Measurements from ENCODE around the gene TTPAL. TPM values are rescaled to one million over a fixed set of nuclear protein-coding genes. Genes with fewer than 3 reads are reported as not detected.

Gene TTPAL
- total RNA-seq, 1 donor from 2014 or later, result 20.8 TPM

GRCh38 chr20:44461142-44461802 lies 14.4 kb upstream of the TTPAL start:
- no peaks in the 10 kb centered on the region for H3K36me3 Mint-ChIP-seq (ENCODE audit: unreplicated experiment)
- no peaks in the 10 kb centered on the region for H3K9me3 Mint-ChIP-seq (ENCODE audit: unreplicated experiment)
- no peaks in the 10 kb centered on the region for H3K27me3 Mint-ChIP-seq (ENCODE audit: unreplicated experiment)
- H3K4me3 Mint-ChIP-seq (ENCODE audit: unreplicated experiment), result no peak overlapping the region
- no peaks in the 10 kb centered on the region for H3K4me1 Mint-ChIP-seq (ENCODE audit: unreplicated experiment)
- H3K27ac Mint-ChIP-seq (ENCODE audit: unreplicated experiment), result no peak overlapping the region
- TF ChIP-seq, protein P1, sequence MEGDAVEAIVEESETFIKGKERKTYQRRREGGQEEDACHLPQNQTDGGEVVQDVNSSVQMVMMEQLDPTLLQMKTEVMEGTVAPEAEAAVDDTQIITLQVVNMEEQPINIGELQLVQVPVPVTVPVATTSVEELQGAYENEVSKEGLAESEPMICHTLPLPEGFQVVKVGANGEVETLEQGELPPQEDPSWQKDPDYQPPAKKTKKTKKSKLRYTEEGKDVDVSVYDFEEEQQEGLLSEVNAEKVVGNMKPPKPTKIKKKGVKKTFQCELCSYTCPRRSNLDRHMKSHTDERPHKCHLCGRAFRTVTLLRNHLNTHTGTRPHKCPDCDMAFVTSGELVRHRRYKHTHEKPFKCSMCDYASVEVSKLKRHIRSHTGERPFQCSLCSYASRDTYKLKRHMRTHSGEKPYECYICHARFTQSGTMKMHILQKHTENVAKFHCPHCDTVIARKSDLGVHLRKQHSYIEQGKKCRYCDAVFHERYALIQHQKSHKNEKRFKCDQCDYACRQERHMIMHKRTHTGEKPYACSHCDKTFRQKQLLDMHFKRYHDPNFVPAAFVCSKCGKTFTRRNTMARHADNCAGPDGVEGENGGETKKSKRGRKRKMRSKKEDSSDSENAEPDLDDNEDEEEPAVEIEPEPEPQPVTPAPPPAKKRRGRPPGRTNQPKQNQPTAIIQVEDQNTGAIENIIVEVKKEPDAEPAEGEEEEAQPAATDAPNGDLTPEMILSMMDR (IDR thresholded peaks at IDR 0.05), result no peak
- DNase-seq (ENCODE audit: extremely low spot score, unreplicated experiment), result no peak

GRCh38 chr20:44461803-44462174 lies 13.9 kb upstream of the TTPAL start:
- peaks cover 1% of the 10 kb centered on the region for H3K4me1 Mint-ChIP-seq (ENCODE audit: unreplicated experiment)
- TF ChIP-seq, protein P1 (IDR thresholded peaks at IDR 0.05), result no peak
- no peak for DNase-seq (ENCODE audit: extremely low spot score, unreplicated experiment)
- no peaks in the 10 kb centered on the region for H3K9me3 Mint-ChIP-seq (ENCODE audit: unreplicated experiment)
- H3K27ac Mint-ChIP-seq (ENCODE audit: unreplicated experiment), result no peak overlapping the region
- no peak overlapping the region for H3K4me3 Mint-ChIP-seq (ENCODE audit: unreplicated experiment)
- H3K36me3 Mint-ChIP-seq (ENCODE audit: unreplicated experiment), result no peaks in the 10 kb centered on the region
- no peaks in the 10 kb centered on the region for H3K27me3 Mint-ChIP-seq (ENCODE audit: unreplicated experiment)

- H3K4me3 Mint-ChIP-seq (ENCODE audit: unreplicated experiment), result no peak overlapping the region
- no peaks in the 10 kb centered on the region for H3K27me3 Mint-ChIP-seq (ENCODE audit: unreplicated experiment)
- H3K36me3 Mint-ChIP-seq (ENCODE audit: unreplicated experiment), result no peaks in the 10 kb centered on the region
- H3K4me1 Mint-ChIP-seq (ENCODE audit: unreplicated experiment), result peaks cover 14% of the 10 kb centered on the region
- no peak for DNase-seq (ENCODE audit: extremely low spot score, unreplicated experiment)
- H3K9me3 Mint-ChIP-seq (ENCODE audit: unreplicated experiment), result no peaks in the 10 kb centered on the region
- no peak overlapping the region for H3K27ac Mint-ChIP-seq (ENCODE audit: unreplicated experiment)
- TF ChIP-seq, protein P1 (IDR thresholded peaks at IDR 0.05), result no peak
Measured at GRCh38 chr20:44463466-44463865, 12.2 kb upstream of the TTPAL start.

- H3K9me3 Mint-ChIP-seq (ENCODE audit: unreplicated experiment), result no peaks in the 10 kb centered on the region
- H3K4me1 Mint-ChIP-seq (ENCODE audit: unreplicated experiment), result peaks cover 14% of the 10 kb centered on the region
- H3K27ac Mint-ChIP-seq (ENCODE audit: unreplicated experiment), result no peak overlapping the region
- TF ChIP-seq, protein P1 (IDR thresholded peaks at IDR 0.05), result no peak
- no peaks in the 10 kb centered on the region for H3K36me3 Mint-ChIP-seq (ENCODE audit: unreplicated experiment)
- no peak overlapping the region for H3K4me3 Mint-ChIP-seq (ENCODE audit: unreplicated experiment)
- no peaks in the 10 kb centered on the region for H3K27me3 Mint-ChIP-seq (ENCODE audit: unreplicated experiment)
- no peak for DNase-seq (ENCODE audit: extremely low spot score, unreplicated experiment)
Measured at GRCh38 chr20:44464514-44464913, 11.2 kb upstream of the TTPAL start.

DNA sequence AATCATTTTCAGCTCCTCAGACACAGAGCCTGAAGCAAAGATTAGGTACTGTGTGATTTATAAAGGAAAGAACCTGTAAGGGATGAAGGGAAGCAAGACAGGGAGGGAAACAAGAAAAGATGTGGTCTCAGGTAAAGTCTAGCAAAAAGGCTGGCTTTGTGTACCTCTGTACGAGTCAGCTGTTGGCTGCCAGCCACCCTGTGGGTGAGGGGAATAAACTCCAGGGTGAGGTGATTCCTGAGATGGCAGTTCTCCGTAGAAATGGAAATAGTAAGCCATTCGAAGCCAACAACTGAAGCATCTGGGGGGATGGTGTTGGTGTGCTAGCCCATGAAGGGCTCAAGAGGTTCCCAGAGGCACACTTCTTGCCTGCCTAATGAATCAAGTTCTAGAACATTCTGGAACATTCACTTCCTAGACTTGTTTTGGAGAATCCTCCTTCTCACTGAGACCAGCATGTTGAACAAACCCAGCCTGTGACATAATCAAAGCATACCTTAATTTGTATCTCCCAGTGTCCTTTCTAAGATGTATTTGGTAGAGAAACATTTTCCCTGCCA lies 10.6 kb upstream of the TTPAL start:
- Mint-ChIP-seq H3K27me3 (ENCODE audit: unreplicated experiment) (no peaks in the 10 kb centered on the region), H3K36me3 (ENCODE audit: unreplicated experiment) (no peaks in the 10 kb centered on the region), H3K4me1 (ENCODE audit: unreplicated experiment) (peaks cover 14% of the 10 kb centered on the region), H3K4me3 (ENCODE audit: unreplicated experiment) (no peak overlapping the region), H3K27ac (ENCODE audit: unreplicated experiment) (no peak overlapping the region), H3K9me3 (ENCODE audit: unreplicated experiment) (no peaks in the 10 kb centered on the region)
- DNase-seq (ENCODE audit: extremely low spot score, unreplicated experiment), result no peak
- TF ChIP-seq, protein P1 (IDR thresholded peaks at IDR 0.05), result no peak
